Endothelial cell of umbilical vein (primary cell): ENCODE data around the gene PLCXD3. TPM values are rescaled to one million over a fixed set of nuclear protein-coding genes. Genes with fewer than 3 reads are reported as not detected.

Experiments
- BruUV-seq: library from RNA; stranded (reverse); fragments of 400-500 nt; replicated peaks from 2 replicates; lab custom pipeline; 2021; lab: Mats Ljungman, UMichigan
- CTCF ChIA-PET: fragments of 300-600, 350-600 bp; sonication (Branson Sonifier 250); formaldehyde crosslinking; loops from one replicate; lab custom pipeline; 2021; ENCODE audit warnings: antibody characterized with exemption, inconsistent platforms; lab: Charles Lee
- POLR2A ChIA-PET: fragments of 300-600, 350-600 bp; sonication (Branson Sonifier 250); formaldehyde crosslinking; loops from one replicate; lab custom pipeline; 2021; ENCODE audit warnings: antibody characterized with exemption, inconsistent platforms; lab: Charles Lee
- DNase-seq: peaks from one replicate; pipeline ENCODE4 v3.0.0-alpha.2; 2011; ENCODE audit warnings: low read depth, low spot score
- FAIRE-seq: peaks from 2 replicates; lab custom pipeline; 2011; peaks lifted over from hg19 to GRCh38; lab: Jason Lieb, UNC
- H2AFZ ChIP-seq: 2 replicates; pipeline ENCODE4 v1.6.0; 2012; ENCODE audit warnings: low read depth, low read length, control low read depth, inconsistent platforms
- H3K27ac ChIP-seq: 2 replicates; pipeline ENCODE4 v1.5.1; 2011; ENCODE audit warnings: low read depth, mild to moderate bottlenecking, control low read depth, low read length, moderate library complexity; ENCODE audit not compliant: insufficient read depth
- H3K27me3 ChIP-seq, 2 experiments: 2 replicates each; pipeline versions ENCODE4 v1.6.0 to v1.6.1; 2011; ENCODE audit warnings: low read length in 2 of 2, mixed read lengths in 1 of 2; ENCODE audit not compliant: control insufficient read depth in 2 of 2, insufficient read depth in 2 of 2
- H3K36me3 ChIP-seq, 2 experiments: 2 replicates in 1 of 2; 3 replicates in 1 of 2; pipeline ENCODE4 v1.5.1; 2011; ENCODE audit warnings: low read length in 2 of 2, mild to moderate bottlenecking in 1 of 2, moderate library complexity in 1 of 2; ENCODE audit not compliant: control insufficient read depth in 2 of 2, insufficient read depth in 2 of 2; ENCODE audit errors: extremely low read depth in 1 of 2
- H3K4me1 ChIP-seq: 3 replicates; pipeline ENCODE4 v1.5.1; 2011; ENCODE audit warnings: mild to moderate bottlenecking, low read length; ENCODE audit not compliant: control insufficient read depth, insufficient read depth; ENCODE audit errors: extremely low read depth
- H3K4me2 ChIP-seq: 2 replicates; pipeline ENCODE4 v1.6.1; 2011; ENCODE audit warnings: low read length, control low read depth, mixed read lengths; ENCODE audit not compliant: insufficient read depth
- H3K4me3 ChIP-seq, 3 experiments: fragments of 200-600 bp in 1 of 3; sonication (generic), shearing (Covaris generic) in 1 of 3; replicated peaks in 1 of 3; 2 replicates each; pipeline ENCODE4 v1.5.1; 2011 to 2016; ENCODE audit warnings: control low read depth in 3 of 3, low read length in 3 of 3, mild to moderate bottlenecking in 2 of 3, inconsistent platforms in 1 of 3, low read depth in 1 of 3, moderate library complexity in 1 of 3; ENCODE audit not compliant: insufficient read depth in 1 of 3
- H3K79me2 ChIP-seq: 2 replicates; pipeline ENCODE4 v1.6.0; 2012; ENCODE audit warnings: low read length, inconsistent platforms; ENCODE audit not compliant: control insufficient read depth, insufficient read depth
- H3K9ac ChIP-seq: replicated peaks from 2 replicates; pipeline ENCODE3; 2011; ENCODE audit warnings: low read length, control low read depth; ENCODE audit not compliant: insufficient read depth; ENCODE audit errors: extremely low read depth
- H3K9me1 ChIP-seq: replicated peaks from 3 replicates; pipeline ENCODE4 v1.6.0; 2011; ENCODE audit warnings: mild to moderate bottlenecking, low read length; ENCODE audit not compliant: control insufficient read depth, insufficient read depth; ENCODE audit errors: extremely low read depth
- H3K9me3 ChIP-seq: replicated peaks from 2 replicates; pipeline ENCODE4 v1.5.1; 2012; ENCODE audit warnings: low read length, inconsistent platforms; ENCODE audit not compliant: control insufficient read depth, insufficient read depth
- H4K20me1 ChIP-seq: replicated peaks from 2 replicates; pipeline ENCODE3; 2011; ENCODE audit warnings: mild to moderate bottlenecking, low read length; ENCODE audit not compliant: control insufficient read depth, insufficient read depth; ENCODE audit errors: extremely low read depth
- EZH2 ChIP-seq: IDR thresholded peaks from 2 replicates; pipeline ENCODE4 v1.6.1; 2012; ENCODE audit warnings: borderline replicate concordance, low read depth, mild to moderate bottlenecking, moderate library complexity, low read length, inconsistent platforms; ENCODE audit not compliant: severe bottlenecking
- FOS ChIP-seq: IDR thresholded peaks from 2 replicates; pipeline ENCODE4 v1.6.1; 2011; ENCODE audit warnings: mild to moderate bottlenecking, low read length, moderate library complexity, borderline replicate concordance; ENCODE audit not compliant: insufficient read depth
- GATA2 ChIP-seq: IDR thresholded peaks from 2 replicates; pipeline ENCODE4 v1.7.0; 2011; ENCODE audit warnings: low read depth, mild to moderate bottlenecking, moderate library complexity, mixed read lengths, low read length; ENCODE audit not compliant: insufficient read length, insufficient read depth
- JUN ChIP-seq: IDR thresholded peaks from 2 replicates; pipeline ENCODE4 v1.6.1; 2011; ENCODE audit warnings: borderline replicate concordance, low read depth; ENCODE audit not compliant: insufficient read length, insufficient read depth
- MYC ChIP-seq: IDR thresholded peaks from one replicate; pipeline ENCODE4 v1.6.1; 2011; ENCODE audit warnings: mild to moderate bottlenecking, low read depth, low read length
- POLR2A ChIP-seq: IDR thresholded peaks from 2 replicates; pipeline ENCODE4 v1.6.1; 2012; ENCODE audit warnings: low read depth, mild to moderate bottlenecking, control low read depth, low read length
- POLR2AphosphoS5 ChIP-seq: IDR thresholded peaks from 2 replicates; pipeline ENCODE4 v1.6.1; 2012; ENCODE audit warnings: low read depth, mild to moderate bottlenecking, control low read depth, low read length, moderate library complexity; ENCODE audit not compliant: insufficient read depth
- dilution Hi-C: fragments of 300-500 bp; cut with MboI; formaldehyde crosslinking; loops from one replicate; pipeline ENCODE4 v1.15.0; 2019; ENCODE audit warnings: low sequenced_read_pairs; ENCODE audit not compliant: extremely low pct_ligation_motif_present
- intact Hi-C: fragments of 100-400 bp; cut with micrococcal nuclease; formaldehyde crosslinking; loops from one replicate; pipeline ENCODE4 v1.10.0; 2022
- polyA plus RNA-seq, 4 experiments: library from polyadenylated mRNA; depleted of rRNA in 3 of 4; stranded (reverse) in 3 of 4; unstranded in 1 of 4; fragments of >200 nt; gene quantifications; 2 replicates each; pipeline versions ENCODE4 v1.2.1 to v1.2.3, GENCODE V29; 2011 to 2012; ENCODE audit warnings: missing spikeins in 1 of 4
- total RNA-seq: library from RNA; stranded (reverse); gene quantifications from 2 replicates; pipeline ENCODE4 v1.2.3, GENCODE V29; 2021
- TF ChIP-seq, protein P1 (sequence below): IDR thresholded peaks from 2 replicates; pipeline ENCODE4 v1.6.1; 2011; ENCODE audit not compliant: insufficient read depth, insufficient read length
- TF ChIP-seq, protein P2 (sequence below), 2 donors: IDR thresholded peaks; 1 replicate in 1 of 2; 2 replicates in 1 of 2; pipeline ENCODE4 v1.5.1; 2011; ENCODE audit warnings: low read length in 2 of 2, mild to moderate bottlenecking in 2 of 2, moderate library complexity in 2 of 2, control low read depth in 1 of 2, inconsistent platforms in 1 of 2, low read depth in 1 of 2; ENCODE audit not compliant: insufficient read depth in 1 of 2; ENCODE audit errors: extremely low read depth in 1 of 2

Gene PLCXD3
- total and polyA plus RNA-seq, 2 donors (not counting 3 experiments of a cell fraction or from before 2014, with no cell fraction given) = not detected

GRCh38 chr5:41335596-41336181, 174.7 kb downstream of the PLCXD3 start:
- Histone ChIP-seq H3K4me3 (no peak overlapping the region), H3K36me3 (no peaks in the 10 kb centered on the region), H3K4me1 (no peaks in the 10 kb centered on the region), H3K79me2 (no peaks in the 10 kb centered on the region), H3K4me2 (no peak overlapping the region), H4K20me1 (no peaks in the 10 kb centered on the region), H3K9ac (no peak overlapping the region), H2AFZ (no peak overlapping the region), H3K9me1 (no peaks in the 10 kb centered on the region), H3K9me3 (no peaks in the 10 kb centered on the region), H3K27ac (no peak overlapping the region), H3K27me3 (no peaks in the 10 kb centered on the region)
- intact Hi-C loops = no loop called here
- BruUV-seq = no TSS peak
- dilution Hi-C loops = no loop called here
- ChIA-PET CTCF (no interaction called here), POLR2A (no interaction called here)
- TF ChIP-seq EZH2 (no peak), MYC (no peak), GATA2 (no peak), POLR2A (no peak), JUN (no peak)
- TF ChIP-seq, protein P1, sequence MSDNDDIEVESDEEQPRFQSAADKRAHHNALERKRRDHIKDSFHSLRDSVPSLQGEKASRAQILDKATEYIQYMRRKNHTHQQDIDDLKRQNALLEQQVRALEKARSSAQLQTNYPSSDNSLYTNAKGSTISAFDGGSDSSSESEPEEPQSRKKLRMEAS = no peak
- DNase-seq (no peak), FAIRE-seq (no peak)

- Histone ChIP-seq H3K4me2 (no peak overlapping the region), H3K9me1 (no peaks in the 10 kb centered on the region), H3K9me3 (no peaks in the 10 kb centered on the region), H3K4me3 (no peak overlapping the region), H3K9ac (no peak overlapping the region), H3K27me3 (no peaks in the 10 kb centered on the region), H2AFZ (no peak overlapping the region), H4K20me1 (no peaks in the 10 kb centered on the region), H3K27ac (no peak overlapping the region), H3K36me3 (no peaks in the 10 kb centered on the region), H3K4me1 (no peaks in the 10 kb centered on the region), H3K79me2 (no peaks in the 10 kb centered on the region)
- TF ChIP-seq GATA2 (no peak), FOS (no peak), JUN (no peak), POLR2AphosphoS5 (no peak), MYC (no peak), POLR2A (no peak), EZH2 (no peak)
- TF ChIP-seq, protein P2, sequence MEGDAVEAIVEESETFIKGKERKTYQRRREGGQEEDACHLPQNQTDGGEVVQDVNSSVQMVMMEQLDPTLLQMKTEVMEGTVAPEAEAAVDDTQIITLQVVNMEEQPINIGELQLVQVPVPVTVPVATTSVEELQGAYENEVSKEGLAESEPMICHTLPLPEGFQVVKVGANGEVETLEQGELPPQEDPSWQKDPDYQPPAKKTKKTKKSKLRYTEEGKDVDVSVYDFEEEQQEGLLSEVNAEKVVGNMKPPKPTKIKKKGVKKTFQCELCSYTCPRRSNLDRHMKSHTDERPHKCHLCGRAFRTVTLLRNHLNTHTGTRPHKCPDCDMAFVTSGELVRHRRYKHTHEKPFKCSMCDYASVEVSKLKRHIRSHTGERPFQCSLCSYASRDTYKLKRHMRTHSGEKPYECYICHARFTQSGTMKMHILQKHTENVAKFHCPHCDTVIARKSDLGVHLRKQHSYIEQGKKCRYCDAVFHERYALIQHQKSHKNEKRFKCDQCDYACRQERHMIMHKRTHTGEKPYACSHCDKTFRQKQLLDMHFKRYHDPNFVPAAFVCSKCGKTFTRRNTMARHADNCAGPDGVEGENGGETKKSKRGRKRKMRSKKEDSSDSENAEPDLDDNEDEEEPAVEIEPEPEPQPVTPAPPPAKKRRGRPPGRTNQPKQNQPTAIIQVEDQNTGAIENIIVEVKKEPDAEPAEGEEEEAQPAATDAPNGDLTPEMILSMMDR (IDR thresholded peaks at IDR 0.05; ENCODE audit: extremely low read depth in 1 of 2, insufficient read depth in 1 of 2, low read depth in 1 of 2, low read length in 2 of 2) = no peak
- TF ChIP-seq, protein P1 = no peak
- dilution Hi-C loops = no loop called here
- FAIRE-seq (no peak), DNase-seq (no peak)
- intact Hi-C loops = no loop called here
- BruUV-seq = no TSS peak
- CTCF ChIA-PET = no interaction called here
- POLR2A ChIA-PET = no interaction called here
Measured at GRCh38 chr5:41334758-41335157, 175.6 kb downstream of the PLCXD3 start.
